HepG2 (cell line): ENCODE data around the gene ING5. TPM values are rescaled to one million over a fixed set of nuclear protein-coding genes. Genes with fewer than 3 reads are reported as not detected.

ENCODE experiments used
- CEBPB ChIP-seq: IDR thresholded peaks from 2 replicates; pipeline ENCODE4 v1.6.1; 2011; ENCODE audit warnings: low read depth, low read length, improper control_type of control experiment, borderline replicate concordance
- CEBPZ ChIP-seq: IDR thresholded peaks from 2 replicates; pipeline ENCODE4 v1.6.1; 2012; ENCODE audit warnings: low read length, improper control_type of control experiment
- CTCF ChIP-seq: sonication (generic); formaldehyde crosslinking; IDR thresholded peaks from 2 replicates; pipeline ENCODE4 v1.5.0; 2020; ENCODE audit warnings: mild to moderate bottlenecking, missing genetic modification reagents, moderate library complexity
- ELF4 ChIP-seq: sonication (generic); formaldehyde crosslinking; IDR thresholded peaks from 2 replicates; pipeline ENCODE4 v1.5.0; 2020; ENCODE audit warnings: missing genetic modification reagents, mild to moderate bottlenecking, moderate library complexity, borderline replicate concordance
- FOSL1 ChIP-seq: sonication (generic); formaldehyde crosslinking; IDR thresholded peaks from 2 replicates; pipeline ENCODE4 v1.9.0; 2021; ENCODE audit warnings: missing genetic modification reagents, borderline replicate concordance
- GPN1 ChIP-seq: sonication (generic); formaldehyde crosslinking; IDR thresholded peaks from 2 replicates; pipeline ENCODE4 v1.5.1; 2020; ENCODE audit warnings: missing genetic modification reagents, borderline replicate concordance
- NR2F2 ChIP-seq: IDR thresholded peaks from 2 replicates; pipeline ENCODE4 v1.6.1; 2012; ENCODE audit warnings: low read depth, inconsistent platforms, borderline replicate concordance
- PRDM10 ChIP-seq: sonication (generic); formaldehyde crosslinking; IDR thresholded peaks from 2 replicates; pipeline ENCODE4 v1.4.0; 2020; ENCODE audit warnings: low read depth, missing genetic modification reagents
- TFDP1 ChIP-seq: IDR thresholded peaks from 2 replicates; pipeline ENCODE4 v1.6.1; 2016; ENCODE audit warnings: missing compliant biosample characterization, missing genetic modification reagents, borderline replicate concordance
- ZNF274 ChIP-seq: sonication (generic); formaldehyde crosslinking; IDR thresholded peaks from 2 replicates; pipeline ENCODE4 v1.5.1; 2020; ENCODE audit warnings: mild to moderate bottlenecking, missing genetic modification reagents
- ZNF503 ChIP-seq: sonication (generic); formaldehyde crosslinking; IDR thresholded peaks from 2 replicates; pipeline ENCODE4 v1.4.0; 2020; ENCODE audit warnings: missing genetic modification reagents
- ZNF546 ChIP-seq: sonication (generic); formaldehyde crosslinking; conservative IDR thresholded peaks from 2 replicates; pipeline ENCODE4 v1.8.1; 2023; ENCODE audit warnings: mild to moderate bottlenecking, missing genetic modification reagents
- ZNF556 ChIP-seq: sonication (generic); formaldehyde crosslinking; IDR thresholded peaks from 2 replicates; pipeline ENCODE4 v1.4.0; 2020; ENCODE audit warnings: mild to moderate bottlenecking, missing genetic modification reagents, borderline replicate concordance
- ZNF576 ChIP-seq: sonication (generic); formaldehyde crosslinking; IDR thresholded peaks from 2 replicates; pipeline ENCODE4 v1.4.0; 2020; ENCODE audit warnings: mild to moderate bottlenecking, missing genetic modification reagents
- polyA plus RNA-seq, 8 experiments: library from polyadenylated mRNA; depleted of rRNA in 3 of 8; stranded (reverse) in 7 of 8; unstranded in 1 of 8; fragments of >200 nt; fragmentation: Illumina TruSeq in 4 of 8; extraction: Trizol in 4 of 8; gene quantifications; 2 replicates each; pipeline versions ENCODE4 v1.2.1 to v1.2.3, GENCODE V29; 2011 to 2016; ENCODE audit warnings: low read depth in 4 of 8, missing spikeins in 1 of 8, mixed read lengths in 1 of 8; ENCODE audit not compliant: insufficient read depth in 1 of 8
- total RNA-seq, 5 experiments: library from RNA; depleted of rRNA; stranded (reverse); fragments of >200 nt; fragmentation: Illumina TruSeq; extraction: Trizol; gene quantifications; 2 replicates each; pipeline ENCODE4 v1.2.3, GENCODE V29; 2016; ENCODE audit warnings: low read depth in 1 of 5

The ING5 gene
- total and polyA plus RNA-seq, 2 of the 13 experiments (the other 11 are each of a cell fraction or from before 2014, with no cell fraction given) = 61.9 to 71.9 TPM

- TF ChIP-seq CTCF = peak; percentile 66
- 0 out of 2 replicates have a peak, but pooled peaks have one; percentile 17 for TF ChIP-seq ZNF576 (CRISPR knock-in tag)
- TF ChIP-seq ZNF556 (CRISPR knock-in tag) = peak; percentile 95; the same call in 1 of the 2 replicates
- TF ChIP-seq TFDP1 (CRISPR knock-in tag) = peak; percentile 69; the same call in 1 of the 2 replicates
- TF ChIP-seq CEBPB = no peak
- peak; percentile 13; the same call in 1 of the 2 replicates for TF ChIP-seq GPN1
- TF ChIP-seq NR2F2 = peak; percentile 70; the same call in 1 of the 2 replicates
- peak; percentile 82 for TF ChIP-seq ZNF274 (CRISPR knock-in tag)
- TF ChIP-seq FOSL1 = peak; percentile 48
- peak; percentile 83 for TF ChIP-seq ZNF503 (CRISPR knock-in tag)
- peak; percentile 78 for TF ChIP-seq PRDM10
- TF ChIP-seq CEBPZ = no peak
- TF ChIP-seq ELF4 (CRISPR knock-in tag) = peak; percentile 65; the same call in 1 of the 2 replicates
- TF ChIP-seq ZNF546 (CRISPR knock-in tag) = 0 out of 2 replicates have a peak, but pooled peaks have one; percentile 80
Observed at GRCh38 chr2:241770185-241770935, 68.5 kb downstream of the ING5 start (continued).
